Tibial nerve (tissue), 4 donors: ENCODE data around the gene CLPX. TPM values are rescaled to one million over a fixed set of nuclear protein-coding genes. Genes with fewer than 3 reads are reported as not detected.

Experiments
- DNase-seq, 2 donors: peaks; one replicate each; pipeline ENCODE4 v3.0.0-alpha.2; 2019; ENCODE audit warnings: low spot score in 2 of 2
- H3K27ac ChIP-seq, 4 donors: fragments of 200-600 bp; sonication (generic) in 3 of 4; one replicate each; pipeline ENCODE4 v1.5.1; 2017 to 2019; ENCODE audit warnings: mild to moderate bottlenecking in 1 of 4
- H3K27me3 ChIP-seq, 2 donors: fragments of 200-600 bp; sonication (generic) in 1 of 2; one replicate each; pipeline versions ENCODE4 v1.5.1 to v1.6.0; 2017 to 2019
- H3K36me3 ChIP-seq, 3 donors: fragments of 200-600 bp; sonication (generic); one replicate each; pipeline ENCODE4 v1.5.1; 2018 to 2019
- H3K4me1 ChIP-seq, 4 donors: fragments of 200-600 bp; sonication (generic) in 3 of 4; one replicate each; pipeline ENCODE4 v1.5.1; 2017 to 2019
- H3K4me3 ChIP-seq, 4 donors: fragments of 200-600 bp; sonication (generic) in 3 of 4; one replicate each; pipeline ENCODE4 v1.5.1; 2017 to 2019; ENCODE audit warnings: mild to moderate bottlenecking in 1 of 4, moderate library complexity in 1 of 4
- H3K9me3 ChIP-seq, 4 donors: fragments of 200-600 bp; sonication (generic) in 3 of 4; one replicate each; pipeline ENCODE4 v1.5.1; 2017 to 2019
- CTCF ChIP-seq, 5 experiments: fragments of 200-600 bp in 3 of 5; fragments of 450-650 bp in 2 of 5; sonication (generic) in 3 of 5; IDR thresholded peaks; one replicate each; pipeline ENCODE4 v1.5.1; 2016 to 2019; ENCODE audit warnings: antibody characterized with exemption in 5 of 5, mild to moderate bottlenecking in 3 of 5, moderate library complexity in 2 of 5
- EP300 ChIP-seq, 2 donors: sonication (generic); formaldehyde crosslinking; IDR thresholded peaks; one replicate each; pipeline ENCODE4 v1.6.1; 2017; ENCODE audit warnings: antibody characterized with exemption in 2 of 2, mild to moderate bottlenecking in 1 of 2
- POLR2A ChIP-seq, 2 donors: fragments of 450-650 bp; IDR thresholded peaks; one replicate each; pipeline ENCODE4 v1.6.1; 2017; ENCODE audit warnings: antibody characterized with exemption in 2 of 2, mild to moderate bottlenecking in 2 of 2, moderate library complexity in 2 of 2
- WGBS, 2 donors: methylation state at CpG; one replicate each; pipeline ENCODE4 v1.1.5; 2018; 5-methylcytosine and 5-hydroxymethylcytosine counted together
- total RNA-seq, 4 donors: library from RNA; depleted of rRNA; stranded (reverse); fragments of >200 nt; gene quantifications; one replicate each; pipeline ENCODE4 v1.1.0, GENCODE V29; 2016

Gene CLPX
- total RNA-seq, 4 donors from 2014 or later, result 29.5 to 96.7 (median 69.7) TPM

DNA sequence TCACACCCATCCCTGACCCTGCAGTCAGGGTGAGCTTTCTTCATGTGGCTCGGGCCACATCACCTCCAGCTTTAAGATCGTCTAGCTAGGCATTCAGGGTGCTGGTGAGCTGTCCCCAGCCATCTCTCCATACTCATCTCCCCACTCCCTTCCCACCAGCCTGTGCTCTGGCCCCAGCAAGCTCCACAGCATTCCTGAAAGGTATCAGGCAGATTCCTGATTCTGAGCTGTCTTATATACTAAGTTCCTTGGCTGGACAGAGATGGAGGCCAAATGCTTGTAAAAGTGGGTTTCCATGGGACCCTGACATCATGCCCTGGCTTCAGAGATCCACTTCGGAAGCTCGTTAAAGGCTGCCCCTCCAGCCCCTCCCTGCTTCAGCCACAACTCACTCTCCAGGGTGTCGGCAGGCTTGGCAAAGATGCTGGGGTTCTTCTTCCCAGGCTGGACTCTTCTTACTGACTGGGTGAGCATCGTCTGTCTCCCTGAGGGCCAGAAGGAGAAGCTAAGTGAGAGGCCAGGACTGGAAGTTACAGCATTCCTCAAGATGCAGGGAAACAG is 22.2 kb upstream of the CLPX start:
- H3K9me3 ChIP-seq, result no peaks in the 10 kb centered on the region
- H3K4me3 ChIP-seq, result no peak overlapping the region
- H3K36me3 ChIP-seq, result peaks cover 0 to 8% (median 0%) of the 10 kb centered on the region in 3 donors
- TF ChIP-seq EP300 (IDR thresholded peaks at IDR 0.05) (no peak), CTCF (IDR thresholded peaks at IDR 0.05) (no peak), POLR2A (IDR thresholded peaks at IDR 0.05) (no peak)
- H3K27me3 ChIP-seq, result no peaks in the 10 kb centered on the region
- H3K27ac ChIP-seq, result no peak overlapping the region
- peaks cover 0 to 43% (median 10%) of the 10 kb centered on the region in 4 donors for H3K4me1 ChIP-seq
- 68 to 69% methylated on average over 6 of the region's 6 CpGs for WGBS, 2 donors
- no peak for DNase-seq

DNA sequence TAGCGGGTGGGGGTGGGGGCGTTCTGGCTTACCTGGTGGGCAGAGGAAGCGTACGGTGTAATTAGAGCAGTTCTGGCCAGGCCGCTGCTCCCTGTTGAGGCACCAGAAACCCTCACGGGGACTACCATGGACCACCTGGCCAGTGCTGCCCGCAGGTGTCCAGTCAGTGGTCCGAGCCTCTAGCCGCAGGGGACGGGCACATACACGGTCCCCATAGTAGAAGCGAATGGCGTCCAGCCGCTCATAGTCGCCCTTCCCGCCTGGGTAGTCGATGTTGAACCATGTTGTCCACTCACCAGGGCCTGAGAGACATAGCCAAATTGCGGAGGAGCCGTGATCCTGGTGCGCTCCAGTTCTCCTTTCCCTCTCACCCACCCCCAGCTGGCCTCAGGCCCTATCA is 21.6 kb upstream of the CLPX start:
- TF ChIP-seq CTCF (IDR thresholded peaks at IDR 0.05), result no peak
- H3K27me3 ChIP-seq, result no peaks in the 10 kb centered on the region
- H3K36me3 ChIP-seq, result peaks cover 0 to 12% (median 0%) of the 10 kb centered on the region in 3 donors
- no peak for DNase-seq
- WGBS, 2 donors, result 92 to 95% methylated on average over 18 to 20 of the region's 20 CpGs
- no peak overlapping the region for H3K4me3 ChIP-seq
- H3K9me3 ChIP-seq, result no peaks in the 10 kb centered on the region
- H3K4me1 ChIP-seq, result peaks cover 0 to 37% (median 7%) of the 10 kb centered on the region in 4 donors
- H3K27ac ChIP-seq, result no peak overlapping the region

GRCh38 chr15:65204931-65205660 is 20.0 kb upstream of the CLPX start:
- no peaks in the 10 kb centered on the region for H3K27me3 ChIP-seq
- H3K4me1 ChIP-seq, result peaks cover 0 to 20% (median 0%) of the 10 kb centered on the region in 4 donors
- no peak for TF ChIP-seq CTCF (IDR thresholded peaks at IDR 0.05)
- no peak for TF ChIP-seq EP300 (IDR thresholded peaks at IDR 0.05)
- TF ChIP-seq POLR2A (IDR thresholded peaks at IDR 0.05), result no peak
- peaks cover 0 to 13% (median 0%) of the 10 kb centered on the region in 3 donors for H3K36me3 ChIP-seq
- WGBS, 2 donors, result 82 to 83% methylated on average over 12 of the region's 12 CpGs
- H3K9me3 ChIP-seq, result no peaks in the 10 kb centered on the region
- no peak for DNase-seq
- no peak overlapping the region for H3K27ac ChIP-seq
- no peak overlapping the region for H3K4me3 ChIP-seq

- Histone ChIP-seq H3K9me3 (no peaks in the 10 kb centered on the region), H3K27me3 (no peaks in the 10 kb centered on the region), H3K4me3 (no peak overlapping the region), H3K36me3 (peaks cover 0 to 13% (median 0%) of the 10 kb centered on the region in 3 donors), H3K4me1 (peaks cover 0 to 13% (median 0%) of the 10 kb centered on the region in 4 donors), H3K27ac (no peak overlapping the region)
- no peak for DNase-seq
- TF ChIP-seq CTCF (IDR thresholded peaks at IDR 0.05), result no peak
- TF ChIP-seq EP300 (IDR thresholded peaks at IDR 0.05), result no peak
- TF ChIP-seq POLR2A (IDR thresholded peaks at IDR 0.05), result no peak
- WGBS, 2 donors, result 93 to 95% methylated on average over 4 to 6 of the region's 6 CpGs
These were observed 19.2 kb upstream of the CLPX start for GRCh38 chr15:65204236-65204930.

DNA sequence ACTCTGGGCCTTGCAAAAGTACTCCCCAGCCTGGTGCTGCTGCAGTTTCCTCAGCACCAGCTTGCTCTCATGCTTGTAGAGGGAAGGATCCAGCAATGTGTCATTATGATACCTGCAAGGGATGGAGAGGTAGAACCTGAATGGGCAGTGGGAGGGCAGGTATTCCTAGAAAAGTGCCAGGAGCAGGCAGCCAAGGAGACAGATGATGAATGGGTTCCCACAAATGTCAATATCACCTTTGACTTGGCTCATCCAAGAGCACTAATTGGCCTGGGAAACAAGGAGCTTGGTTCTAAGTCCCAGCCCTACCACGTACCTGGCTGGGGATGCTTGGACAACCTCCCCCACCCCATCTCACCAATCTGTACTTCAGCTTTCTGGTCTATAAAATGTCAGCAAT is 16.8 kb upstream of the CLPX start:
- DNase-seq, result no peak
- TF ChIP-seq CTCF (IDR thresholded peaks at IDR 0.05) (no peak), POLR2A (IDR thresholded peaks at IDR 0.05) (no peak), EP300 (IDR thresholded peaks at IDR 0.05) (no peak)
- Histone ChIP-seq H3K9me3 (no peaks in the 10 kb centered on the region), H3K36me3 (peaks cover 0 to 21% (median 0%) of the 10 kb centered on the region in 3 donors), H3K27ac (no peak overlapping the region), H3K4me3 (no peak overlapping the region), H3K4me1 (no peaks in the 10 kb centered on the region), H3K27me3 (no peaks in the 10 kb centered on the region)
- WGBS, 2 donors, result 89 to 94% methylated on average over 1 of the region's 1 CpG
